Choroid plexus epithelial cell (primary cell): ENCODE measurements around the gene ROBO3.

ENCODE experiments used
- DNase-seq: peaks from one replicate; pipeline ENCODE4 v3.0.0-alpha.2; 2010; ENCODE audit warnings: low read depth
- H3K4me3 ChIP-seq: 2 replicates; pipeline ENCODE4 v1.5.1; 2011; ENCODE audit warnings: low read depth, mild to moderate bottlenecking, control low read depth, low read length, moderate library complexity
- CTCF ChIP-seq: conservative IDR thresholded peaks from 2 replicates; pipeline ENCODE4 v1.5.1; 2011; ENCODE audit warnings: low read depth, mild to moderate bottlenecking, control low read depth, inconsistent platforms, low read length, moderate library complexity

Gene ROBO3

GRCh38 chr11:124864176-124864891 lies 898 bp upstream of the ROBO3 start:
- no peak for TF ChIP-seq CTCF
- DNase-seq = no peak
- no peak overlapping the region for H3K4me3 ChIP-seq

- no peak overlapping the region for H3K4me3 ChIP-seq
- no peak for TF ChIP-seq CTCF
- no peak for DNase-seq
Measured at GRCh38 chr11:124864892-124865180, 396 bp upstream of the ROBO3 start.

GRCh38 chr11:124865902-124866851 lies 945 bp downstream of the ROBO3 start:
- peak; percentile 67 for TF ChIP-seq CTCF
- peak; percentile 34 for DNase-seq
- no peak overlapping the region for H3K4me3 ChIP-seq

GRCh38 chr11:124867700-124868099 lies 2.5 kb downstream of the ROBO3 start:
- no peak overlapping the region for H3K4me3 ChIP-seq
- peak; percentile 62 for DNase-seq
- TF ChIP-seq CTCF = peak; percentile 72

- TF ChIP-seq CTCF = no peak
- no peak for DNase-seq
- H3K4me3 ChIP-seq = no peak overlapping the region
Measured at GRCh38 chr11:124868331-124869274, 3.4 kb downstream of the ROBO3 start.

- no peak for DNase-seq
- no peak for TF ChIP-seq CTCF
- no peak overlapping the region for H3K4me3 ChIP-seq
Measured at GRCh38 chr11:124869331-124869730, 4.1 kb downstream of the ROBO3 start.
